ENCODE measurements around the gene FKBP9.
"Not testable (repeated sequence)": the region's sequence is repeated elsewhere in the genome, so short reads cannot be mapped to it uniquely, and the experiment has no call there.

FKBP9 gene

GRCh38 chr7:32948202-32948601 lies 9.0 kb upstream of the FKBP9 start:
- no peak for DNase-seq (ENCODE audit: extremely low read depth in 1 of 2, low read depth in 1 of 2)

GRCh38 chr7:32952876-32953275 lies 4.4 kb upstream of the FKBP9 start:
- no peak for DNase-seq (ENCODE audit: extremely low read depth in 1 of 2, low read depth in 1 of 2)

GRCh38 chr7:32958046-32959025 lies 1.1 kb downstream of the FKBP9 start:
- DNase-seq (ENCODE audit: extremely low read depth in 1 of 2, low read depth in 1 of 2): no peak

GRCh38 chr7:32963880-32964301 lies 6.7 kb downstream of the FKBP9 start:
- not testable (repeated sequence) for DNase-seq (ENCODE audit: extremely low read depth in 1 of 2, low read depth in 1 of 2)

- DNase-seq (ENCODE audit: extremely low read depth in 1 of 2, low read depth in 1 of 2): not testable (repeated sequence)
Observed at GRCh38 chr7:32964461-32965159, 7.4 kb downstream of the FKBP9 start.

- DNase-seq (ENCODE audit: extremely low read depth in 1 of 2, low read depth in 1 of 2): not testable (repeated sequence)
Observed at GRCh38 chr7:32966489-32967267, 9.4 kb downstream of the FKBP9 start.

GRCh38 chr7:32967268-32967582 lies 10.0 kb downstream of the FKBP9 start:
- DNase-seq (ENCODE audit: extremely low read depth in 1 of 2, low read depth in 1 of 2): not testable (repeated sequence)

- not testable (repeated sequence) for DNase-seq (ENCODE audit: extremely low read depth in 1 of 2, low read depth in 1 of 2)
Observed at GRCh38 chr7:32971967-32972366, 14.7 kb downstream of the FKBP9 start.

- not testable (repeated sequence) for DNase-seq (ENCODE audit: extremely low read depth in 1 of 2, low read depth in 1 of 2)
Observed at GRCh38 chr7:32977159-32977558, 19.9 kb downstream of the FKBP9 start.

GRCh38 chr7:32979246-32979645 lies 22.0 kb downstream of the FKBP9 start:
- DNase-seq (ENCODE audit: extremely low read depth in 1 of 2, low read depth in 1 of 2): not testable (repeated sequence)

- DNase-seq (ENCODE audit: extremely low read depth in 1 of 2, low read depth in 1 of 2): not testable (repeated sequence)
Observed at GRCh38 chr7:32979902-32980301, 22.7 kb downstream of the FKBP9 start.

GRCh38 chr7:32988148-32988547 lies 30.9 kb downstream of the FKBP9 start:
- DNase-seq (ENCODE audit: extremely low read depth in 1 of 2, low read depth in 1 of 2): not testable (repeated sequence)

- not testable (repeated sequence) for DNase-seq (ENCODE audit: extremely low read depth in 1 of 2, low read depth in 1 of 2)
Observed at GRCh38 chr7:32991068-32991585, 33.9 kb downstream of the FKBP9 start.

- not testable (repeated sequence) for DNase-seq (ENCODE audit: extremely low read depth in 1 of 2, low read depth in 1 of 2)
Observed at GRCh38 chr7:32991975-32992700, 34.9 kb downstream of the FKBP9 start.

GRCh38 chr7:32992750-32993149 lies 35.5 kb downstream of the FKBP9 start:
- not testable (repeated sequence) for DNase-seq (ENCODE audit: extremely low read depth in 1 of 2, low read depth in 1 of 2)

GRCh38 chr7:32997956-32998355 lies 40.7 kb downstream of the FKBP9 start:
- DNase-seq (ENCODE audit: extremely low read depth in 1 of 2, low read depth in 1 of 2): not testable (repeated sequence)

GRCh38 chr7:32998361-32999171 lies 41.3 kb downstream of the FKBP9 start:
- not testable (repeated sequence) for DNase-seq (ENCODE audit: extremely low read depth in 1 of 2, low read depth in 1 of 2)

- not testable (repeated sequence) for DNase-seq (ENCODE audit: extremely low read depth in 1 of 2, low read depth in 1 of 2)
Observed at GRCh38 chr7:32999380-32999779, 42.1 kb downstream of the FKBP9 start.

GRCh38 chr7:33003111-33003510 lies 45.9 kb downstream of the FKBP9 start:
- DNase-seq (ENCODE audit: extremely low read depth in 1 of 2, low read depth in 1 of 2): not testable (repeated sequence)

Data from activated CD8-positive, alpha-beta memory T cell treated with anti-CD3 and anti-CD28 coated beads for 1 hour (primary cell).